GM23338 (cell line): ENCODE data around the gene C4BPB.

Experiments used
- CREB1 ChIP-seq: fragments of 250-450 bp; sonication (Bioruptor Pico); IDR thresholded peaks from 2 replicates; pipeline ENCODE4 v1.5.0; 2020; ENCODE audit warnings: low read depth, mild to moderate bottlenecking, moderate library complexity
- ETS1 ChIP-seq: IDR thresholded peaks from 2 replicates; pipeline ENCODE4 v1.6.1; 2016; ENCODE audit warnings: antibody characterized with exemption
- EZH2 ChIP-seq: fragments of 200-600 bp; sonication (generic); IDR thresholded peaks from one replicate; pipeline ENCODE4 v1.8.0; 2017; ENCODE audit warnings: antibody characterized with exemption, mild to moderate bottlenecking, low read depth; ENCODE audit not compliant: unreplicated experiment
- EZH2phosphoT487 ChIP-seq: fragments of 200-600 bp; sonication (generic); IDR thresholded peaks from one replicate; pipeline ENCODE4 v1.8.1; 2018; ENCODE audit warnings: antibody characterized with exemption; ENCODE audit not compliant: unreplicated experiment
- JUNB ChIP-seq: IDR thresholded peaks from one replicate; pipeline ENCODE4 v1.6.1; 2016; ENCODE audit warnings: antibody characterized with exemption; ENCODE audit not compliant: unreplicated experiment
- NANOG ChIP-seq: IDR thresholded peaks from 2 replicates; pipeline ENCODE4 v1.6.1; 2016; ENCODE audit warnings: antibody characterized with exemption, borderline replicate concordance
- POLR2AphosphoS5 ChIP-seq: IDR thresholded peaks from 2 replicates; pipeline ENCODE4 v1.6.1; 2016; ENCODE audit warnings: antibody characterized with exemption, low read depth
- STAT1 ChIP-seq: IDR thresholded peaks from one replicate; pipeline ENCODE4 v1.6.1; 2016; ENCODE audit warnings: antibody characterized with exemption; ENCODE audit not compliant: unreplicated experiment
- ZNF114 ChIP-seq: fragments of 250-450 bp; sonication (Bioruptor Pico); IDR thresholded peaks from 2 replicates; pipeline ENCODE4 v1.5.0; 2020; ENCODE audit warnings: mild to moderate bottlenecking, moderate library complexity
- ZNF331 ChIP-seq: fragments of 250-450 bp; sonication (Bioruptor Pico); IDR thresholded peaks from 2 replicates; pipeline ENCODE4 v1.5.0; 2020; ENCODE audit warnings: low read depth, mild to moderate bottlenecking, moderate library complexity
- TF ChIP-seq, protein P1 (sequence below), 2 experiments: fragments of 200-600 bp in 1 of 2; sonication (generic) in 1 of 2; conservative IDR thresholded peaks; 2 replicates each; pipeline versions ENCODE4 v1.5.1 to v1.6.1; 2016 to 2017; ENCODE audit warnings: antibody characterized with exemption in 2 of 2, low read depth in 2 of 2, mild to moderate bottlenecking in 2 of 2, moderate library complexity in 1 of 2
- TF ChIP-seq, protein P2 (sequence below): IDR thresholded peaks from one replicate; pipeline ENCODE4 v1.6.1; 2018; ENCODE audit warnings: antibody characterized with exemption; ENCODE audit not compliant: unreplicated experiment
- TF ChIP-seq, protein P3 (sequence below): fragments of 250-450 bp; sonication (Bioruptor Pico); IDR thresholded peaks from 2 replicates; pipeline ENCODE4 v1.5.0; 2020; ENCODE audit warnings: mild to moderate bottlenecking, moderate library complexity

GRCh38 chr1:207056673-207057072, 32.0 kb upstream of the C4BPB start:
- TF ChIP-seq EZH2phosphoT487, result no peak
- no peak for TF ChIP-seq POLR2AphosphoS5
- TF ChIP-seq, protein P1, sequence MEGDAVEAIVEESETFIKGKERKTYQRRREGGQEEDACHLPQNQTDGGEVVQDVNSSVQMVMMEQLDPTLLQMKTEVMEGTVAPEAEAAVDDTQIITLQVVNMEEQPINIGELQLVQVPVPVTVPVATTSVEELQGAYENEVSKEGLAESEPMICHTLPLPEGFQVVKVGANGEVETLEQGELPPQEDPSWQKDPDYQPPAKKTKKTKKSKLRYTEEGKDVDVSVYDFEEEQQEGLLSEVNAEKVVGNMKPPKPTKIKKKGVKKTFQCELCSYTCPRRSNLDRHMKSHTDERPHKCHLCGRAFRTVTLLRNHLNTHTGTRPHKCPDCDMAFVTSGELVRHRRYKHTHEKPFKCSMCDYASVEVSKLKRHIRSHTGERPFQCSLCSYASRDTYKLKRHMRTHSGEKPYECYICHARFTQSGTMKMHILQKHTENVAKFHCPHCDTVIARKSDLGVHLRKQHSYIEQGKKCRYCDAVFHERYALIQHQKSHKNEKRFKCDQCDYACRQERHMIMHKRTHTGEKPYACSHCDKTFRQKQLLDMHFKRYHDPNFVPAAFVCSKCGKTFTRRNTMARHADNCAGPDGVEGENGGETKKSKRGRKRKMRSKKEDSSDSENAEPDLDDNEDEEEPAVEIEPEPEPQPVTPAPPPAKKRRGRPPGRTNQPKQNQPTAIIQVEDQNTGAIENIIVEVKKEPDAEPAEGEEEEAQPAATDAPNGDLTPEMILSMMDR (conservative IDR thresholded peaks at IDR 0.05; ENCODE audit: low read depth in 2 of 2), result no peak
- TF ChIP-seq, protein P2, sequence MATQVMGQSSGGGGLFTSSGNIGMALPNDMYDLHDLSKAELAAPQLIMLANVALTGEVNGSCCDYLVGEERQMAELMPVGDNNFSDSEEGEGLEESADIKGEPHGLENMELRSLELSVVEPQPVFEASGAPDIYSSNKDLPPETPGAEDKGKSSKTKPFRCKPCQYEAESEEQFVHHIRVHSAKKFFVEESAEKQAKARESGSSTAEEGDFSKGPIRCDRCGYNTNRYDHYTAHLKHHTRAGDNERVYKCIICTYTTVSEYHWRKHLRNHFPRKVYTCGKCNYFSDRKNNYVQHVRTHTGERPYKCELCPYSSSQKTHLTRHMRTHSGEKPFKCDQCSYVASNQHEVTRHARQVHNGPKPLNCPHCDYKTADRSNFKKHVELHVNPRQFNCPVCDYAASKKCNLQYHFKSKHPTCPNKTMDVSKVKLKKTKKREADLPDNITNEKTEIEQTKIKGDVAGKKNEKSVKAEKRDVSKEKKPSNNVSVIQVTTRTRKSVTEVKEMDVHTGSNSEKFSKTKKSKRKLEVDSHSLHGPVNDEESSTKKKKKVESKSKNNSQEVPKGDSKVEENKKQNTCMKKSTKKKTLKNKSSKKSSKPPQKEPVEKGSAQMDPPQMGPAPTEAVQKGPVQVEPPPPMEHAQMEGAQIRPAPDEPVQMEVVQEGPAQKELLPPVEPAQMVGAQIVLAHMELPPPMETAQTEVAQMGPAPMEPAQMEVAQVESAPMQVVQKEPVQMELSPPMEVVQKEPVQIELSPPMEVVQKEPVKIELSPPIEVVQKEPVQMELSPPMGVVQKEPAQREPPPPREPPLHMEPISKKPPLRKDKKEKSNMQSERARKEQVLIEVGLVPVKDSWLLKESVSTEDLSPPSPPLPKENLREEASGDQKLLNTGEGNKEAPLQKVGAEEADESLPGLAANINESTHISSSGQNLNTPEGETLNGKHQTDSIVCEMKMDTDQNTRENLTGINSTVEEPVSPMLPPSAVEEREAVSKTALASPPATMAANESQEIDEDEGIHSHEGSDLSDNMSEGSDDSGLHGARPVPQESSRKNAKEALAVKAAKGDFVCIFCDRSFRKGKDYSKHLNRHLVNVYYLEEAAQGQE, result no peak
- no peak for TF ChIP-seq EZH2
- no peak for TF ChIP-seq CREB1 (CRISPR knock-in tag)
- TF ChIP-seq, protein P3, sequence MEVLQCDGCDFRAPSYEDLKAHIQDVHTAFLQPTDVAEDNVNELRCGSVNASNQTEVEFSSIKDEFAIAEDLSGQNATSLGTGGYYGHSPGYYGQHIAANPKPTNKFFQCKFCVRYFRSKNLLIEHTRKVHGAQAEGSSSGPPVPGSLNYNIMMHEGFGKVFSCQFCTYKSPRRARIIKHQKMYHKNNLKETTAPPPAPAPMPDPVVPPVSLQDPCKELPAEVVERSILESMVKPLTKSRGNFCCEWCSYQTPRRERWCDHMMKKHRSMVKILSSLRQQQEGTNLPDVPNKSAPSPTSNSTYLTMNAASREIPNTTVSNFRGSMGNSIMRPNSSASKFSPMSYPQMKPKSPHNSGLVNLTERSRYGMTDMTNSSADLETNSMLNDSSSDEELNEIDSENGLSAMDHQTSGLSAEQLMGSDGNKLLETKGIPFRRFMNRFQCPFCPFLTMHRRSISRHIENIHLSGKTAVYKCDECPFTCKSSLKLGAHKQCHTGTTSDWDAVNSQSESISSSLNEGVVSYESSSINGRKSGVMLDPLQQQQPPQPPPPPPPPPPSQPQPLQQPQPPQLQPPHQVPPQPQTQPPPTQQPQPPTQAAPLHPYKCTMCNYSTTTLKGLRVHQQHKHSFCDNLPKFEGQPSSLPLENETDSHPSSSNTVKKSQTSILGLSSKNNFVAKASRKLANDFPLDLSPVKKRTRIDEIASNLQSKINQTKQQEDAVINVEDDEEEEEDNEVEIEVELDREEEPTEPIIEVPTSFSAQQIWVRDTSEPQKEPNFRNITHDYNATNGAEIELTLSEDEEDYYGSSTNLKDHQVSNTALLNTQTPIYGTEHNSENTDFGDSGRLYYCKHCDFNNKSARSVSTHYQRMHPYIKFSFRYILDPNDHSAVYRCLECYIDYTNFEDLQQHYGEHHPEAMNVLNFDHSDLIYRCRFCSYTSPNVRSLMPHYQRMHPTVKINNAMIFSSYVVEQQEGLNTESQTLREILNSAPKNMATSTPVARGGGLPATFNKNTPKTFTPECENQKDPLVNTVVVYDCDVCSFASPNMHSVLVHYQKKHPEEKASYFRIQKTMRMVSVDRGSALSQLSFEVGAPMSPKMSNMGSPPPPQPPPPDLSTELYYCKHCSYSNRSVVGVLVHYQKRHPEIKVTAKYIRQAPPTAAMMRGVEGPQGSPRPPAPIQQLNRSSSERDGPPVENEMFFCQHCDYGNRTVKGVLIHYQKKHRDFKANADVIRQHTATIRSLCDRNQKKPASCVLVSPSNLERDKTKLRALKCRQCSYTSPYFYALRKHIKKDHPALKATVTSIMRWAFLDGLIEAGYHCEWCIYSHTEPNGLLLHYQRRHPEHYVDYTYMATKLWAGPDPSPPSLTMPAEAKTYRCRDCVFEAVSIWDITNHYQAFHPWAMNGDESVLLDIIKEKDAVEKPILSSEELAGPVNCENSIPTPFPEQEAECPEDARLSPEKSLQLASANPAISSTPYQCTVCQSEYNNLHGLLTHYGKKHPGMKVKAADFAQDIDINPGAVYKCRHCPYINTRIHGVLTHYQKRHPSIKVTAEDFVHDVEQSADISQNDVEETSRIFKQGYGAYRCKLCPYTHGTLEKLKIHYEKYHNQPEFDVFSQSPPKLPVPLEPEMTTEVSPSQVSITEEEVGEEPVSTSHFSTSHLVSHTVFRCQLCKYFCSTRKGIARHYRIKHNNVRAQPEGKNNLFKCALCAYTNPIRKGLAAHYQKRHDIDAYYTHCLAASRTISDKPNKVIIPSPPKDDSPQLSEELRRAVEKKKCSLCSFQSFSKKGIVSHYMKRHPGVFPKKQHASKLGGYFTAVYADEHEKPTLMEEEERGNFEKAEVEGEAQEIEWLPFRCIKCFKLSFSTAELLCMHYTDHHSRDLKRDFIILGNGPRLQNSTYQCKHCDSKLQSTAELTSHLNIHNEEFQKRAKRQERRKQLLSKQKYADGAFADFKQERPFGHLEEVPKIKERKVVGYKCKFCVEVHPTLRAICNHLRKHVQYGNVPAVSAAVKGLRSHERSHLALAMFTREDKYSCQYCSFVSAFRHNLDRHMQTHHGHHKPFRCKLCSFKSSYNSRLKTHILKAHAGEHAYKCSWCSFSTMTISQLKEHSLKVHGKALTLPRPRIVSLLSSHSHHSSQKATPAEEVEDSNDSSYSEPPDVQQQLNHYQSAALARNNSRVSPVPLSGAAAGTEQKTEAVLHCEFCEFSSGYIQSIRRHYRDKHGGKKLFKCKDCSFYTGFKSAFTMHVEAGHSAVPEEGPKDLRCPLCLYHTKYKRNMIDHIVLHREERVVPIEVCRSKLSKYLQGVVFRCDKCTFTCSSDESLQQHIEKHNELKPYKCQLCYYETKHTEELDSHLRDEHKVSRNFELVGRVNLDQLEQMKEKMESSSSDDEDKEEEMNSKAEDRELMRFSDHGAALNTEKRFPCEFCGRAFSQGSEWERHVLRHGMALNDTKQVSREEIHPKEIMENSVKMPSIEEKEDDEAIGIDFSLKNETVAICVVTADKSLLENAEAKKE, result no peak
- no peak for TF ChIP-seq NANOG
- no peak for TF ChIP-seq ETS1
- TF ChIP-seq STAT1, result no peak
- TF ChIP-seq ZNF331, result no peak
- no peak for TF ChIP-seq ZNF114 (CRISPR knock-in tag)
- TF ChIP-seq JUNB, result no peak
